GM12892 (cell line): Measurements from ENCODE around the gene NMRK2.

ENCODE experiments used
- POLR2A ChIP-seq: IDR thresholded peaks from 2 replicates; pipeline ENCODE4 v1.6.1; 2011; ENCODE audit warnings: low read depth, low read length, control low read depth
- POLR2AphosphoS5 ChIP-seq: IDR thresholded peaks from 2 replicates; pipeline ENCODE4 v1.6.1; 2011; ENCODE audit warnings: low read depth, low read length, control low read depth

DNA sequence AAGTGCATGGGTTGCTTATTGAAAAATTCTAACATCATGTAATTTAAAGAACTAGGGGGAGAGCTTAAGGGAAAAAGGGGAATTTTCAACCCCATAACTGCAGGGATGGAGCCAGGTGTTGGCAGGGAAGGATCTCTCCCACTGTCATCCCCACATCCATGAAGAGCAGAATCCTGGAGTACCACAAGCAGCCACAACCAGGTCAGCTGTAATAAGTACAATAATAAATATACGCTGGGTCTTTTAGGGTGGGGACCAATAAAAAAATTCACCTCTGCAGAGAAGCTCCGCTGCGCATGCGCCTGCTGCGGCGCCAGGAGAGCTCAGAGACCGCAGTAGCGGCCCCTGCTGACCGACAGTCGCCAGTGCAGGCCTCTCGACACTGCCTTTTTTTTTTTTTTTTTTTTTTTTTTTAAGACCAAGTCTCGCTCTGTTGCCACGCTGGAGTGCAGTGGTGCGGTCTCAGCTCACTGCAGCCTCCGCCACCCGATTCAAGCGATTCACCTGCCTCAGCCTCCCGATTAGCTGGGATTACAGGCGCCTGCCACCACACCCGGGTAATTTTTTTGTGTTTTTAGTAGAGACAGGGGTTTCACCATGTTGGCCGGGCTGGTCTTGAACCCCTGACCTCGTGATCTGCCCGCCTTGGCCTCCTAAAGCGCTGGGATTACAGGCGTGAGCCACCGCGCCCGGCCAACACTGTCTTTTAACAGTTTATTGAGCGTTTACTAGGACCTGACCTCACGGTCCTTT, 54.9 kb downstream of the NMRK2 start:
- TF ChIP-seq POLR2A: no peak
- no peak for TF ChIP-seq POLR2AphosphoS5
